ENCODE measurements around the gene HLA-E.
"Not testable (repeated sequence)": the region's sequence is repeated elsewhere in the genome, so short reads cannot be mapped to it uniquely, and the experiment has no call there.

The HLA-E gene

GRCh38 chr6:30489081-30490025 is at the start of gene HLA-E:
TSS of gene HLA-E (plus strand) at chr6:30489509. CDS start at chr6:30489532, 23 bp downstream.
- DNase-seq: peak; percentile 99

- DNase-seq: no peak
These were observed 48.1 kb upstream of the HLA-E start for GRCh38 chr6:30441171-30441570.

- DNase-seq: no peak
These were observed 45.5 kb upstream of the HLA-E start for GRCh38 chr6:30443657-30444450.

- DNase-seq: no peak
These were observed 44.9 kb upstream of the HLA-E start for GRCh38 chr6:30444451-30444742.

- DNase-seq: no peak
These were observed 43.0 kb upstream of the HLA-E start for GRCh38 chr6:30446259-30446658.

- DNase-seq: no peak
These were observed 42.1 kb upstream of the HLA-E start for GRCh38 chr6:30447237-30447636.

GRCh38 chr6:30450548-30450908 is 38.8 kb upstream of the HLA-E start:
- no peak for DNase-seq

GRCh38 chr6:30450909-30451841 is 38.1 kb upstream of the HLA-E start:
- DNase-seq: peak; percentile 77

- no peak for DNase-seq
These were observed 36.4 kb upstream of the HLA-E start for GRCh38 chr6:30452736-30453507.

GRCh38 chr6:30453508-30454116 is 35.7 kb upstream of the HLA-E start:
- DNase-seq: peak; percentile 86

GRCh38 chr6:30459145-30459544 is 30.2 kb upstream of the HLA-E start:
- no peak for DNase-seq

GRCh38 chr6:30461055-30461454 is 28.3 kb upstream of the HLA-E start:
- no peak for DNase-seq

- DNase-seq: no peak
These were observed 26.8 kb upstream of the HLA-E start for GRCh38 chr6:30462482-30462881.

GRCh38 chr6:30463242-30463641 is 26.1 kb upstream of the HLA-E start:
- DNase-seq: no peak

GRCh38 chr6:30463651-30464618 is 25.4 kb upstream of the HLA-E start:
- DNase-seq: peak; percentile 80

GRCh38 chr6:30465595-30466306 is 23.6 kb upstream of the HLA-E start:
- DNase-seq: no peak

- no peak for DNase-seq
These were observed 18.3 kb upstream of the HLA-E start for GRCh38 chr6:30470968-30471367.

- not testable (repeated sequence) for DNase-seq
These were observed 14.2 kb upstream of the HLA-E start for GRCh38 chr6:30475116-30475515.

GRCh38 chr6:30480536-30481156 is 8.7 kb upstream of the HLA-E start:
- DNase-seq: peak; percentile 82
